MM.1S (cell line): ENCODE measurements around the gene CLCN7.

Experiments used
- CTCF ChIP-seq: fragments of 300-600 bp; sonication (generic); IDR thresholded peaks from 2 replicates; pipeline ENCODE4 v1.5.1; 2016; ENCODE audit warnings: antibody characterized with exemption, low read length, mixed read lengths
- EZH2 ChIP-seq: fragments of 300-600 bp; sonication (generic); optimal IDR thresholded peaks from 2 replicates; pipeline ENCODE3; 2017; ENCODE audit warnings: low read depth, mild to moderate bottlenecking, antibody characterized with exemption, low read length, mixed read lengths

- no peak for TF ChIP-seq EZH2
- no peak for TF ChIP-seq CTCF
These were observed 48.9 kb upstream of the CLCN7 start for GRCh38 chr16:1523581-1524245.
